Urothelium cell line (cell line): Measurements from ENCODE around the gene NRBF2.
"Not testable (repeated sequence)": the region's sequence is repeated elsewhere in the genome, so short reads cannot be mapped to it uniquely, and the experiment has no call there.

Source experiments
- DNase-seq: peaks from one replicate; pipeline ENCODE4 v3.0.0; 2011; ENCODE audit warnings: low spot score, mixed read lengths
- FAIRE-seq: peaks from 2 replicates; lab custom pipeline; 2011; peaks lifted over from hg19 to GRCh38; lab: Jason Lieb, UNC

The NRBF2 gene

DNA sequence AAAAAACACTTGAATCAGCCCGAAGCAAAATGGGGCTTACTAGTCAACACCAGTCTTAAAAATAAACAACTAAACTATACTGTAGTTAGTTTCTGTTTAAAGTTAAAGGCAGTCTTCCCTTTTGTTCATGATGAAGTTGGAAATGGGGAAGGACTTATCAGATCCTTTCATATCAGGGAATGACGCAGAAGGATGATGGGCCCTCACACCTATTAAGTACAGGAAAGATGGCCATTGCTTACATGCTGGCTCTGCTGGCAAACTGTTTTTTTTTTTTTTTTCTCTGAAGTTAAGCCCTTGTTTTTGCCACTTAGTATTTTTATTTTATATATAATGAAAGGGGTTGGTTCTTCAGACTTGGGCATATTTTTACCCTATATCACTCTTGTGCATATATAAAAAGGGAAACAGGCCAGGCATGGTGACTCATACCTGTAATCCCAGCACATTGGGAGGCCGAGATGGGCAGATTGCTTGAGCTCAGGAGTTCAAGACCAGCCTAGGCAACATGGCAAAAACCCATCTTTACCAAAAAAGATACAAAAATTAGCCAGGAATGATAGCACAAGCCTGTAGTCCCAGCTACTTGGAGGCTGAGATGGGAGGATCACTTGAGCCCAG, 16.6 kb upstream of the NRBF2 start:
- DNase-seq (no peak), FAIRE-seq (no peak)

DNA sequence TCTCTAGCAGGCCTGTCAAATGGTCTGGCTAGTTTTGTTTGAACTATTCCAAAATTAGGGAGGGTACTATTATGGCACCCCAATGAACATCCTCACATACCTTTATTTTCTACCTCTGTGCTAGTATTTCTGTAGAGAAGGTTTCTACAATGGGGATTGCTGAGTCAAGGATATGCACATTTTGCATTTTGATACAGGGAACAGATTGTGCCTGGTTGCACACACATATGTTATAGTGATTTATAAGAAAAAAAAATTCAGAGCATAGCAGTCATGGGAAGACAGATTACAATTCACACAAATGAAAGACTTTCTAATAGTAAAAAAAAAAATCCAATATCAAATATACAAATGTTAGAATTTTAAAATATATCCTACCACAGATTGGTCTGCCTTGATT, 14.1 kb upstream of the NRBF2 start:
- FAIRE-seq, result no peak
- no peak for DNase-seq

DNA sequence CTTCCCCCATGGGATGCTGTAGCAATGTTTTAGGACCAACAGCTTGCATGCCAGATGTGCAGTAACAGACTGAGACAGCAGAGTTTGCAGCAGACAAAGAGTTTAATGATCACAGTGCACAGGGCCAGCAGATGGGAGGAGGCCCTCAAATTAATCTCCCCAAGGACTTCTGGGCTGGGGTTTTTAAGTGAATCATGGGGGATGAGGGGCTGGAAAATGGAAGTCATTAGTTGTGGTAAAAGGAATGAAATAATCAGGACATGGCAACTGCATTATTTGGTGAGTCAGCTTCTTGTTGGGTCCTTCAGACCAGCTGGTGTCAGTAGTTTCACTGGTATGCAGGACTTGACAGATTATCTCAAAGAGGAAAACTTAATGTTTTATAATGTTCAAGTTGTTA, 12.6 kb upstream of the NRBF2 start:
- DNase-seq, result no peak

DNA sequence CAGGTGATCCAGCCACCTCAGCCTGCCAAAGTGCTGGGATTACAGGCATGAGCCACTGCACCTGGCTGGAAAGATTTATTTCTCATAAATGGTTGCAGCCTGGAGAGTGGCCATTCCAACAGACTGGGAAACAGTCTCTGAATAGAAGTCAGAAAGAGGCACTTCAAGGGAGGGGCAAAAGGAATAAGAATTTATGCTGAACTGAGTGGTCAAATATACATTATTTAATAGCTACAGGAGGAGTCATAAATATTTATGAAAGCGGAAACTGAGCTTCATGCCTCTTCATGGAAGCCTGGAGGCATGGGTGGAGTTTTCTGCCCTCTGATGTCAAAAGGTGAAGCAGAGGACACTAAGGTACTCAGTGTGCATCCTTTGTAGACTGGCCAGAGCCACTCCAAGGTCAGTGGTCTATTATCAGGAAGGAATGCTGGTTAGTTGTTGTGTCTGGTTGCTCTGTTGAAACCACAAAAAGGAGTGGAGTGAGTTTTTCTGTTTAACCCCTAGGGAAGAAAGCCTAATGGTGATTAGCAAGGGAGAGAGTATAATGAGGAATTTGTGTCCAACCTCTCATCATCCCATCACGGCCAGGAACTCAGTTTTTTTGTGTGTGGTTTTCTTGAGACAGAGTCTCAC, 9.3 kb upstream of the NRBF2 start:
- no peak for DNase-seq
- no peak for FAIRE-seq

More for the DNA sequence above, 12.6 kb upstream of the NRBF2 start:
- peak; percentile 78 for FAIRE-seq

DNA sequence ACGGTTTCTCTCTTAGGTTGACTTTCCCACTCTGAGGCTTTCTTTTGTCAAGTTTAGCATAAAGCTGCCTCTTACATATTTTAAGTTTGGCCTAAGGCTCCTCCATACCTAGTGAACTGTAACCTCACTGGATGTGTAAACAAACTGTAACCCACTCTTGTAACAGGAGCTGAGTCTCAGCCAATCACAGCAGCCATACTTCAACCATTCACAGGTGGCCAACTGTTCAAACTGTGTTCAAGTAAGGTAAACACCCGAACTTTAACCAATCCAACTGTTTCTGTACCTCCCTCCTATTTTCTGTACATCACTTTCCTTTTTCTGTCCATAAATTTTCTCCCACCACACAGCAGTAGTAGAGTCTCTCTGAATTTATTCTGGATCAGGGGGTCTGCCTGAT, 7.7 kb upstream of the NRBF2 start:
- DNase-seq (no peak), FAIRE-seq (no peak)

DNA sequence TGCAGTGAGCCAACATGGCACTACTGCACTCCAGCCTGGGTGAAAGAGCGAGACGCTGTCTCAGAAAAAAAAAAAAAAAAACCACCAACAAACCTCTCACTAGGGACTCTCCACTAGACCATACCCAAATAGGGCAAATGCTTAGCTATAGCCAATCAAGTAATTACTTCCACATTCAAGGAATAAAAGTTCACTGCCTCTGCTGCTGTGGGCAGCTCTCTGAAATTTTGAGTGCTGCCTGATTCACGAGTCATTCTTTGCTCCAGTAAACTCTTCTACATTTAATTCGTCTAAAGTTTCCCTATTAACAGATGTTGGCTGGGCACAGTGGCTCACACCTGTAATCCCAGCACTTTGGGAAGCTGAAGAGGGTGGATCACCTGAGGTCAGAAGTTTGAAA, 4.7 kb upstream of the NRBF2 start:
- FAIRE-seq (no peak), DNase-seq (no peak)

DNA sequence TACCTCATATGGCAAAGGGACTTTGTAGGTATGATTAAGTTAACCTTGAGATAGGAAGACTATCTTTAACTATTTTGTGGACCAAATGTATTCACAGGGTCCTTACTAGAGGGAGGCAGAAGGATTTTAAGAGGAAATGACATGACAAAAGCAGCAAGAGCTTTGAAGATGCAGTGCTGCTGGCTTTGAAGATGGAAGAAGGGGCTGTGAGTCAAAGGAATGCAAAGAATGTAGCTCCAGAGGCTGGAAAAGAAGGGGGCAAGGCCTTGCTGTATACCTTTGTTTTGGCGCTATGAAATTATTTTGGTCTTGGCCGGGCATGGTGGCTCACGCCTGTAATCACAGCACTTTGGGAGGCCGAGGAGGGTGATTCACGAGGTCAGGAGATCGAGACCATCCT, 3.2 kb upstream of the NRBF2 start:
- FAIRE-seq (no peak), DNase-seq (peak; percentile 30)

DNA sequence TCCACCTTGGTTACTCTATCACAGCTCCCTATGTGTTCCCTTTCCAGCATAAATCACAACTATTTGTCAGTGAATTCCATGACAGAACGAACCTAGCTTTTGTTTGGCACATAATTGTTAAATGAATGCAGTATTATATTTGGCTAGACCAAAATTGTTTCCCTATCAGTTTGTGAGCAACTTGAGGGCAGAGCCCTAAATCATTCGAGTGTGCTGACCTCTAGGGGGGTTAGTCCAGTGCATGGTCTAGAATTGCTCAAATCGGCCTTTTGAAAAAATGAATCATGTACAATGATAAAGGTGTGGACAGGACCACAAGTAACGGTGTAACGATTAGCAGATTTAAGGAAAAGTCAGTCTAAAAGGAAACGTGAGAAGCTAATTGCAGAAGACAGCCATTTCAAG, 475 bp upstream of the NRBF2 start:
- no peak for FAIRE-seq
- no peak for DNase-seq

DNA sequence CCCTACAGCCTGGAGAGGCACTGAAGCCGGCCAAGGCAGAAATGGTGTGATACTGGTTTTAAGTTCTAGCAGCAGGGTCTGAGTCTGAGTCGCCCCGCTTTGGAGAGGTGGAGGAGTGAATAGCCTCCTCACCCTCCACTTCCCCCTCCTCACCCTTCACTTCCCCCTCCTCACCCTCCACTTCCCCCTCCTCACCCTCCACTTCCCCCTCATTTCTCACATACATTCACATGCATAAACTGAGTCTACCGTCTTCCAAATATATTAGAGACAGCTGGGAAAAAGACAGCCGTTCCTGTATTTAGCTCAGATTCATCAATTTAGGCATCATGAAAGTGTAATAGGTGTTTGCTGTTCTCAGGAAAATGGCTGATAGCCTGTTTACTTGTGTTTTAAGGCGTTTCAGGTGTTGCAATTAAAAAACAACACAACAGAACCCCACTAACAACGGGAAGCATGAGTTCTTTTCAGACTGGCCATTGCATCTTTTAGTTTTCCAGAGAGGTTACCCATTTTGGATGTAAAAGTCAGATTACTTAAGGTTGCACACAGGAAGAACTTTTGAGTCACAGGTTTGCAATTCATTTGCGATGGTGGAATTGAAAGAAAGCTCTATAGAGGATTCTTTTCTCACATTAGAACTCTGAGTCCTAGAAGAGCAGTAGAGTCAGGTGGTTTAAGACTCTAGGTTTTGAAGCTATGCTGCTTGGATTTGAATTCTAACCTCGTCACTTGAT, 861 bp downstream of the NRBF2 start:
- FAIRE-seq (no peak), DNase-seq (no peak)

DNA sequence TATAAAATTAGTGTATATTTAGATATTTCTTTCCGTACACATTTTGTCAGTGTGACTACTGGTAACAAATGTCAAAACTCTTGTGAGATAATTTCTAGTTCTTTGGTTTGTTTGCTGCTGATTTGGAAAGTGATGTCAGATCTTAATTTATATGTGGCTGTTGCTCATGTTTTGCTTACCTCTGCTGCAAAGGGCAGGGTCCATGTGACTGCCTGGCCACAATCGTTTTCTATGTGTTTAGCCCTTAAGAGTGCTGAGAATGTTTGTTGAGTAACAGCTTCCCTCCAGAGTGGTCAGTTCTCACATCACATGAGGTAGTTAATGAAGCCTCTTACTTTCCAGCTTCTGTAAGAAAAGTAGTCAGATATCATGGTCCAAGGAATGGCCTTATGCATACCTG, 4.2 kb downstream of the NRBF2 start:
- no peak for DNase-seq
- no peak for FAIRE-seq

DNA sequence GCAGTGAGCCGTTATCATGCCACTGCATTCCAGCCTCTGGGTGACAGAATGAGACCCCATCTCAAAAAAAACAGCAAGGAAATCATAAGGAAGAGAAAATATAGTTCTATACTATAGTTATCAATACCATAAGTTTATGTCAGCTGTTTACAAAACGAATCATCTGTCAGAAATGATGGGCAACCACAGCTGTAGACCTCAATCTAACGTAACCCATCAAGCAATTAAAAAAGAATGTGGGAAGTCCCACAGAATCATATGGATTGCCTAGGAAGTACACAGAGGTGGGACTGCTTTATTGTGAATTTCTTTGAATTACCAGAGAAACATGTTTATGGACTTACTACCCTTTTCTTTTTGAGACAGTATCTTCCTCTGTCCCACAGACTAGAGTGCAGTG, 6.9 kb downstream of the NRBF2 start:
- FAIRE-seq (no peak), DNase-seq (no peak)

DNA sequence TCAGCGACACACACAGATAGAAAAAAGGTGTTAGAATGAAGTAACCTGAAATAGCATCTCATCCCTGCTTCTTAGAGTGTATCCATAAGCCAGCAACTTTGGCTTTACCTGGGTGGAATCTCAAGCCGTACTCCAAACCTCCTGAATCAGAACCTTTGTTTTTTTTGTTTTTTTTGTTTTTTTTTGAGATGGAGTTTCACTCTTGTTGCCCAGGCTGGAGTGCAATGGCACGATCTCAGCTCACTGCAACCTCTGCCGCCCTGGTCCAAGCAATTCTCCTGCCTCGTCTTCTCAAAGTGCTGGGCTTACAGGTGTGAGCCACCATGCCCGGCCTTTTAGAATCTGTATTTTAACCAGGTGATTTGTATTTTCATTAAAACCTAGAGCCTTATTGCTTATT, 9.0 kb downstream of the NRBF2 start:
- FAIRE-seq, result no peak
- no peak for DNase-seq

DNA sequence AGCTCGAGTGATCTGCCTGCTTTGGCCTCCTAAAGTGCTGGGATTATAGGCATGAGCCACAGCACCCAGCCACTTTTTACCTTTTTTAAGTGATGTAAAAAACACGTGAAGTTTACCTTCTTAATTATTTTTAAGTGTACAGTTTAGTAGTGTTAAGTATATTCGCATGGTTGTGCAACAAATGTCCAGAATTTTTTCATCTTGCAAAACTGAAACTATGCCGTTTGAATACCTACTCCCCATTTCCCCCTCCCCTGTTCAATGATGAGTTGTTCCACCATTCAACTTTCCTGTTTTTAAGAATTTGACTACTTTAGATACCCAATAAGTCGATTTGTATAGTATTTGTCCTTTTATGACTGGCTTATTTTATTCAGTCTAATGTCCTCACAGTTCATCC, 10.9 kb downstream of the NRBF2 start:
- DNase-seq, result no peak
- FAIRE-seq, result no peak

DNA sequence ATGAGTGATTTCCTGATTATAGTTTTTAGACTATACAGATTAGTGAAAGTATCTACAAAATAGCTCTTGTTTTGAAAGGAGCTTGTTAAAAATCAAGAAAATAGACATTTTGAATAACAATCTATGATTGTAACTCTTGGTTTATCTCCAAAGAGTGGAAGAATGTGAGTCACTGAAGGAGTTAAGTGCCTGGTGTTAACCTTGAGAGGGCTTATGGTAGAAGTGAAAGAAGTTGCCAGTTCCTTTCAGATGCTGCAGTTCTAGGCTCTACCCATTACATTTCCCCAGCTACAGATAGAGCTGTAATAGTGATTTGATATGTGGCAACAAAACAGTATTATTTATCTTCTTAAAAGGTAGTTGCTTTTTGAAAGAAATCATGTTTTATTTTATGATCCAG, 12.7 kb downstream of the NRBF2 start:
- no peak for DNase-seq
- FAIRE-seq, result no peak

DNA sequence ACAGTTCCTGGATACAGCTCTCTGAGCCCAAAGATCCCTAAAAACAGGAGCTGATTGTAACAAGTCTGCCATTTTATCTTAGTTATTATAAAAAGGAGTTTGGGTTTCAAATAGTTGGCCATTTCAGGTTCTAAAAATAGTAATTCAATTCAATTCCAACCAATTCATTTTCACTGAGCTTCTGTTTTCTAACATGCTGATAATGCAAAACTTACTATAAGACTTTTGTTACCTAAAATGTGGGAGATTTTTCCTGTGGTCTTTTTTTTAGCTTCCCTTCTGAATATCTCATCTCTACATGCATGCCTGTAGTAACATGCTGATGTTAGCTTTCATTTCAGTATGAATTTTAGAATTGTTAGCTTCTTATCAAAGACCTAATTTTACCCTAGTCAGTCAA, 13.4 kb downstream of the NRBF2 start:
- FAIRE-seq (no peak), DNase-seq (no peak)

DNA sequence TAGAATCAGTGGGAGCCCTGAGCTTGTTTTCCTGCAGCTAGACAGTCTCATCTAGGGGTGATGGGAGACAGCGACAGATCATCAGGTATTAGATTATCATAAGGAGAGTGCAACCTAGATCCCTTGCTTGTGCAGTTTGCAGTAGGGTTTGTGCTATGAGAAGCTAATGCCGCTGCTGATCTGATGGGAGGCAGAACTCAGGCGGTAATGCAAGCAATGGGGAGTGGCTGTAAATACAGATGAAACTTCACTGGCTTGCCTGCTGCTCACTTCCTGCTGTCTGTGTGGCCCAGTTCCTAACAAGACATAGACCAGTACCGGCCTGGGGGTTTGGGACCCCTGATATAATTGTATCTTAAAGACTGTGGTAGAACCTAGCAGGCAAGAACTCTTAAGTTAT, 17.6 kb downstream of the NRBF2 start:
- FAIRE-seq (no peak), DNase-seq (no peak)

DNA sequence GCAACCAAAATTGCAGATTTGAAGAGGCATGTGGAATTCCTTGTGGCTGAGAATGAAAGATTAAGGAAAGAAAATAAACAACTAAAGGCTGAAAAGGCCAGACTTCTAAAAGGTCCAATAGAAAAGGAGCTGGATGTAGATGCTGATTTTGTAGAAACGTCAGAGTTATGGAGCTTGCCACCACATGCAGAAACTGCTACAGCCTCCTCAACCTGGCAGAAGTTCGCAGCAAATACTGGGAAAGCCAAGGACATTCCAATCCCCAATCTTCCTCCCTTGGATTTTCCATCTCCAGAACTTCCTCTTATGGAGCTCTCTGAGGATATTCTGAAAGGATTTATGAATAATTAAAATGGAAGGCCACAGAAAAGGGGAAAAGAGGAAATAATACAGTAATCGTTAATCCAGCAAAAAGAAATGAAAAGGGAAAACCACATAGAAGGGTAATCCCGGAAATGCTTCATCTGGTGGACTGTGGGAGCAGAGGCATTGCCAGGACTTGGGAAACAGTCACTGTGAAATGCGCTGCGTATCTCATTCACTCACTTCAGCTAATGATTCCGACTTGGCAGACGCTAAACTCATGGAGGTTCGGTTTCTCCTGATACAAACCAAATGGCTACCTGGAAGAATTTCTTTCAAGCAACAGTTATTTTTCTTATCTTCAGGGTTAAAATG, 20.9 kb downstream of the NRBF2 start:
- FAIRE-seq, DNase-seq: not testable (repeated sequence)

DNA sequence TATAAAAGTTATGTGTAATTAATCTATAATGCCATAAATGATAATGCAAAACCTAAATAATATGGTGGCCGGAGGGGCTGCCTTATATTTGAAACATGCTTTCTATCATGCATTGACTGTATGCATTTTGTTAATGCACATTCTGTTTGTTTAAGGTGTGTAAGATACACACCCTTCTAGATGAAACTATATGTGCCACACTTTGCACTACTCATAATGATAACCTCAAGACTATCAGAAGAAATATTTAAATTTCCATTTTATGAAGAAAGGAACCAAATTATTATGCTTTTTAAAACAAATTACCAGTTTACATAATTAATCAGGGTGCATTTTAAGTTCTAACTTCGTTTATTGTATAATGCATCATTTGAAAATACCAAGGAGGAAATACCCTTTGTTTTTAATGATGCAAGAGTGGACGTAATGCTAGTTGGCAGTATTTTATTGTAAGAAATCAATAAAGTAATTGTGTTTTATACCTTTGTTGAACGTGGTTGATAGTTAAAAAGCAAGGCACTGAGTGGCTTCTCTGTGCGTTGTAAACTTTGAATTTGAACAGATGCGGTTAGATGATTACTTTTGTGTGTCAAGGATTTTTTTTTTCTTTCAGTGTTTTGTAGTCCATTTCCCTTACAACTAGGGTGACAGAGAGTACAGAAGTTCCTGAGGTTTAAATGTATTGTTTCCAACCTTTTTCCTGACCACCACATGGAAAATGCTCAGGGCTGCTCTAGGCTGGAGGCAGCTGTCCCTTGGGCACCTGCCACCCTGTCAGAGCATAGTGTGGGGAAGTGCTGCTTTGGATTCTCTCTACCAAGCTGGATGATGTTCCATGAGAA, 21.6 kb downstream of the NRBF2 start:
- DNase-seq, result no peak

DNA sequence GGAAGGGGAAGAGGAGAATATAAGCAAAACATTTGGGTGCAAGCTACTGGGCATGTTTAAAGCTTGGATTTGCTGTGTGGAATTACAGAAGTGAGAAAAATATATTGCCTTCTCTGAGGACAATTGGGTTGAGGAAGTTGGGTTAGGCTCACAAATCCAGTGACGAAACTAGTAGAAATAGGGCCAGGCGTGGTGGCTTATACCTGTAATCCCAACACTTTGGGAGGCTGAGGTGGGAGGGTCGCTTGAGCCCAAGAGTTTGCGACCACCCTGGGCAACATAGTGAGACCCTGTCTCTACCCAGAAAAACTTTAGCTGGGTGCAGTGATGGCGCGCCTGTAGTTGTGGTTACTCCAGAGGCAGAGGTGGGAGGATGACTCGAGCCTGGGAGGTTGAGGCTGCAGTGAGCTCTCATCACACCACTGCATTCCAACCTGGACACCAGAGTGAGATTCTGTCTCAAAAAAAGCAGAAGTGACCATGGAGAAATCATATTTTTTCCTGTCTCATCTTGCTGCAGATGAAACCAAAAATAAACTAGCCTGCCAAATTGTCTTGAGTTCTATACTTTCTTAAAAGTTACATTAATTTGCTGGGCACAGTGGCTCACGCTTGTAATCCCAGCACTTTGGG, 22.4 kb downstream of the NRBF2 start:
- FAIRE-seq (no peak), DNase-seq (no peak)

More for the DNA sequence above, 21.6 kb downstream of the NRBF2 start:
- FAIRE-seq, result no peak

DNA sequence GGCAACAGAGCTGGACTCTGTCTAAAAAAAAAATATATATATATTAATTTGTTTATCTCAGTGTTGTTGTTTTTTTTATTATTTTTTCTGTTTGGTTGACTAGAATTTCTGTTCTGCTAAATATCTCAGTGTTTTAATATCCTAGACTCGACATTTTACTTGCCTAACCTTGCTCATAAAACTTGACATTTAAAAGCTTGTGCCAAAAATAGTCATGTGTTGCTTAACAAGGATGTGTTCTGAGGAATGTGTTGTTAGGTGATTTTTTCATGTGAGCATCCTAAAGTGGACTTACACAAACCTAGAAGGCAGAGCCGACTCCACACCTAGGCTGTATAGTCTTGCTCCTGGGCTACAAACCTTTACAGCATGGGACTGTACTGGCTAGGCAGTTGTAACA, 23.1 kb downstream of the NRBF2 start:
- FAIRE-seq (no peak), DNase-seq (no peak)
